GM21825 (cell line): ENCODE measurements around the gene ANKRD53.

ENCODE experiments used
- ATAC-seq: cut with Tn5 transposase; IDR thresholded peaks from one replicate; pipeline ENCODE4 v1.9.1; 2021; ENCODE audit warnings: mild to moderate bottlenecking, moderate library complexity; ENCODE audit not compliant: unreplicated experiment

Gene ANKRD53

DNA sequence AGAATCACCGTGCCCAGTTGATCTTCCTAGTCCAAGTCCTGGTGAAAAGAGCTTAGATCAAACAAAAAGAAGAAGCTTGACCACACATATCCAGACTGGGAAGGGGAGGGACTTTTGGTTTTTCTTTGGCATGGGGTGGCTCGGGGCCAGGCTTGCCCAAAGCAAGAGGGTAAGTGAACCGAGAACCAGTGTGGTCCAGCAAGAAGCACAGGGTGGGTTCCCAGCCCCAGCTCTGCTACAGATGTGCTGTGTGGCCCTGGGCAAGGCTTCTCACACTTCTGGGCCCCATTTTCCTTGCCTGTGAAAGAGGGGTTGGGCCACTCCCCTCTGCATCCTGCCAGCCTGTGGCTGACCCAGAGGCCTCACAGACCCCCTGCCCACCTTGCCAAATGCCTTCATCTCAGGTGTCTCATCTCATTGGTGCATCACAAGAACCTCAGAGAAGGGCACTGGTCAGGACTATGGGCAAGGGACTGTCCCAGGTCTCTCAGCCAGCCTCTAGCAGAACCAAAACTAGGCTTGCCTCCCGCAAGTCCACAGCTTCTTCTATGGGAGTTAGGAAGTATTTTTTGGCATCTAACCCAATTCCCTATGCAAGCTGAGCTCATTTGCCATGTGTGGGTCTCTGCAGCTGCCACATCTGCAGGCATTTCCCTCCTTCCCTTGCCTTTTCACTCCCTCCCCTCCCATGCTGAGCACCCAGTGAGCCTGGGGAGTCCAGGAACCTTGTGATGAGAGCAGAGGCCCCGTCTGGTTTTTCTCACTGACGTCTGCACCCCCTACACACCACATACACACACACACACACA lies 35.8 kb upstream of the ANKRD53 start:
- no peak for ATAC-seq

DNA sequence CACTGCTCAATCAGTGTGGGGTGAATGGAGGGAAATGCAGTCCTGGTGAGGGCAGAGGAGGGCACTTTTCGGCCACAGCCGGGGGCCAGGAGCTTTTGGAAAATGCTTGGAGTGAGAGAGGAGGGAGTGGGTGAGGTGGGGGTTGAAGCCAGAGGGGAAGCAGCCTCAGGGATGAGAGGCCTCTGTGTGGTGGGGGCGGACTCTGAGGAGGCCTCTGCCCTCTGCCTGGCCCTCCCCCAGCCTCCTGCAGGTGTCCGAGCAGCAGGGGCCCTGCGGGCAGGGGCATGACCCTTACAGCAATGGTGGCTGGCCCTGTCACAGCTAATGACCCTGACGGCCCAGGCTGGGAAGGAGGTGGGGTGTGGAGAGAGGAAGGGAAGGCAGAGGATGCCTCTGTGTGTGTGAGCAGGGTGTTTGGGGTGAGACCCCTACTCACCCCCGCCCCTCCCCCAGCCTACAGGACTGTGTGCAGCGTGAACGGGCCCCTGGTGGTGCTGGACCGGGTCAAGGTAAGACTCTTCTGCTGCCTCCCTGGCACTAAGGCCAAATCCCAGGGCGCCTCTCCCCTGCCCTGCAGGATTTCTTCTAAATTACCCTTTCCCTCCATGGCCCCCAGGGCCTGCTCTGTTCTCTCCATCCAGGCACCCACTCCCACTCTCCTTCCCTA lies 35.1 kb upstream of the ANKRD53 start:
- ATAC-seq, result no peak

DNA sequence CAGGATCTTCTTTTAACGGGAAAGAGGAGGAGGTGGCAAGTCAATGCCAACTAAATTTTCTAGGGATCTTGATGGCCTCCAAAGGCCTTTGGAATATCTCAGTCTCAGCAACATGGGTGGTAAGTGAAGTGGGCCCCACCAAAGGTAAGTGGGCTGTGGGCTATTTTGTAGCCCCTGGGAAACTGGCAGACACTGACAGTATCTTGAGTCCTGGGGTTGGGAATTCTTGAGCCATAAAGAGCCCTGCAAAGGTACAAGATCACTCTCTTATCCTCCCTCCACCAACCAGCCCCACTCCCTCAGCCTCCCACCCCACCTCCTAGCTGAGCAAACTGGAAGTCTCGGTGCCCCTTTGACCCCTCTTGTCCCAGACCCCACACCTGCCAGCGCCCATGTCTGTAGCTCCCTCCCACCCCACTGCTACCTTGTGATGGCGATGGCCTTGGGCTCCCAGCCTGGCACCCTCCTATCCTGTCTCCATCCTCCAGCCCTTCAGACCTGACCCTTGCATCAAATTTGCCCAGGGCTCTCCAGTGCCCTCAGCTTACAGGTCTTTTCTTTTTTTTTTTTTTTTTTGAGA lies 34.2 kb upstream of the ANKRD53 start:
- no peak for ATAC-seq

DNA sequence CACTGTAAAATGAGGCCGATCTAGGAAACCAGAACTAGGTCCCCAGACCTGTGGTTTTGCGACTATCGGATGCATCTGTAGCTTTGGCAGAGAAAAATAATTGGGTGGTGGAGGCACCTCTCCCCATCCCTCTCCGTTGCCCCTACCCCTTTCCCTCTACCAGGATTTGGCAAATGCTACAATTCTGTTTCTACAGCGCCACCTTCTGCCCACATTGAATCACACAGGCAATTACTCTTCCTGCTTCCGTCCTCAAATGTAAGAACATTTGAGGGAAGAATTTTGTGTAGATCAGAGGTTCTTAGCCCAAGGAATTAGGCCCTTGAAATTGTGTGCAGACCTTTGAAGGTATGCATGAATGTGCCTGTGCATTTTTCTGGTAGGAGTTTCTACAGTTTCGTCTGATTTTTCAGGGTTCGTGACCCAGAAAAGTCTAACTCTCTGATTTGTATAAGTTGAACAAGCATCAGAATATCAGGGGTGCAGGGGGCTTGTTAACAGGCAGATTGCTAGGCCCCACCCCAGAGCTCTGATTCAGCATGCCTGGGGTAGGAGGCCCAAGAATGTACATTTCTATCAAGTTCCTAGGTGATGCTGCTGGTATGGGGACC lies 31.5 kb upstream of the ANKRD53 start:
- no peak for ATAC-seq

DNA sequence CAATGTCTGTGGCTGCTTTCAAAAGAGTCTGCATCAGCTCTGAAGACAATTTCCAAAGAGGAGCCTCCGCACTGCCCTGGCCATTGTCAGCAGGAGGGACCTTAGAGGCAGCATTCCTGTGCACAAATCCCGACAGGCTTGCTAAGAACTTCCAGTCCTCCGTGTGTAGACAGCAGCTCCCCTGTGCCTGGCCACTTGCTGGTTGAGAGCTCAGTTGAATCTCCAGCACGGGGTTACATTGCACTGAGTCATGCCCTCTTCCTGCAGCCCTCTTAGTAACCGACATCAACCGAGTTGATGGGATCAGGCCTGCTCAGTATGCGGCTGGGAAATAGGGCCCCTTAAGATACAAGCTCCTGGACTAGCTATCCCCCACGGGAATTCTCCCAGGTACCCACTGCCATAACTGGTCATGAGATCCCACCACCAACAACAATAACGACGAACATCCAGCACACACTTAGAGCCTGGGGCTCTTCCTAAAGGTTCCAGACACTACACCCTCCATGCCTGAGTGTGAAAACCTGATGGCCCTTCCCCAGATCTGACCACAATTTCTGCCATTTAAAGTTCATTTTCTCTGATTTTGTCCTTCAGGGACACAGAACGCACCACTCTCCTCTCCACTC lies 30.8 kb upstream of the ANKRD53 start:
- ATAC-seq, result no peak

DNA sequence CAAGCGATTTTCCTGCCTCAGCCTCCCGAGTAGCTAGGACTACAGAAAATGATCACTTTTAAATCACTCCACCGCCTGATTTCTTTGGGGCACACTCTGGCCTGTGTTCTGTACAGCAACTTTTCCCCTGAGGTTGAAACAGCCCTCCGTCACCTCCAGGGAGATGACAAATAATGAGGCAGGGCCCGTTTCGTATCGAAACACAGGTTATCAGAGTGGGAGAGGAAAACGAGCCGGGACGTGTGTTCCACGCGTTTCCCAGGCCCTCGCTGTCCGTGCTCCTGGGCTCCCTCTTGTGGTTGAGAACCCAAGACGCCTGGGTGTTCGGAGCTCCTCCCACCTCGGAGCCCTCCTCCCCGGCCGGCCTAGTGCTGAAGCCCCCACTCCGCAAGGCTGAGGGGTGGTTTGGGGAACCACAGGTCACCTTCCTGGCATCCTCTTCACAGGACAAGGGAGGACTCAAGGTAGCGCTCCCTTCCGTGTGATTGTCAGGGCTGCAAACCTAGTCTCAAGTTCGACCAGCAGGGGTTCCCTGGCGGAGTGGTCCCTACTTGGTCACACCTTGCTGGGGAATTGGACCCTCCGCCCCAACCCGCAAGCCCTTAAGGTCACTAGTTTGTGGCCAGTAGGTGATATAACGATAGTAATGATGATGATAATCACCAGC lies 30.0 kb upstream of the ANKRD53 start:
- no peak for ATAC-seq

DNA sequence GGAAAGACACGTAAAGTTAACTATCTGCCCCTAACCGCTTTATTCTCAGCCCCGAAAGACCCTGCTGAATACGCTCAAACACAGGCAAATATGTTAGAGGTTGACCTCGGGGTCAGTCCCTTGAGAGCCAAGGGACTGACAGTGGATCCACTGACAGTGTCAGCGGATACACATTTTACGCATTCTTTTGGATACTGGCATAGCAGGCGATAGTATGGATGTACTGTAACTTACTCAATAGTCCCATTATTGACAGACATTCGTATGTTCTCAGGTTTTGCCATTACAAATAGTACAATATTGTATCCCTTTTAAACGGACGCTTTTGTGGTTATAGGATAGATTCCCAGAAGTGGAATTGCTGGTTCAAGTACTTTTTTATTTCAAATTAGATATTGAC lies 29.3 kb upstream of the ANKRD53 start:
- ATAC-seq, result no peak

DNA sequence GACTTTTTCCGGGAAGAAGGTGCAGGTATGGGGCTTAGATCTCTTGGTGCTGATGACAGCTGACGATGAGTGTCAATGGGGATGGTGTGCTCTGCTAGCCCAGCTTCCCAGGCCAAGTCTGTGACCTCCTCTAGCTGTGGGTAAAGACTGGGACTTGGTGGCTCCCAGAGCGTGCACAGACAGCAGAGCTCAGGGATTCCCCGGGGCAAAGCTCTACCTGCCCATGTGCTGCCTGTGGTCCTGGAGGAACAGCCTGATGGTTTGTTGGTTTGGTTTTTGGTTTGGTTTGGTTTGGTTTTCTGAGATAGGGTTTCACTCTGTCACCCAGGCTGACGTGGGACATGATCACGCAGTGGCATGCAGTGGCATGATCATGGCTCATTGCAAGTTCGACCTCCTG lies 23.5 kb upstream of the ANKRD53 start:
- ATAC-seq, result no peak

DNA sequence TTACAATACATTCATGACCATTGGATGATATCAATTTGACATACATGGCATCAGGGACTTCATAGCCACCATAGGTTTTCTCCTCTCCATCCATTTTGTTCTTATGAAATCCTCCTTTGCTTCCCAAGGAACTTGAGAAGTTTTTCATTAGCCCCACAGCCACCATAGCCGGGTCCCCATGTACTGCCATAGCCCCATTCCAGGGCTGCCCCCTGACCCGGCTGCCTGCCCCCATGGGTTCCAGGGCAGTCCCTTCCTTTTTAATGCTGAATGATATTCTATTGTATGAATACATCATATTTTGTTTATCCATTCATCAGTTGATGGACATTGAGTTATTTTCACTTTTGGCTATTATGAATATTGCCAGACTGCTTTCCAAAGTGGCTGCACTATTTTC lies 22.3 kb upstream of the ANKRD53 start:
- no peak for ATAC-seq

DNA sequence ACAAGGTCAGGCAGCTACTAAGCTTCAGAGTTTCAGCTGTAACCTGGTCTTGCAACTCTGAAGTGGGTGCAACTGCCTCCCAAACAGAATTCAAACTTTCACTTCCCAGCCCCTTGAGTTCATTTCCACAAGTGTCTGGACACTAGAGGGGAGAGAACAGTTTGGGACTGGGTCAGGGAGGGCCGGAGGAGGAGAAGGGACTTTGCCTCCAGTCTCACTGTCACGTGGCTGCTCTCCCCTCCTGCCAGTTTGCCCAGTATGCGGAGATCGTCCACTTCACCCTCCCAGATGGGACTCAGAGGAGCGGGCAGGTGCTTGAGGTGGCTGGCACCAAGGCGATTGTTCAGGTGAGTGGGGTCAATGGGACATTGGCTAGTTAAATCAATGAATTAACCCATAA lies 20.6 kb upstream of the ANKRD53 start:
- no peak for ATAC-seq

DNA sequence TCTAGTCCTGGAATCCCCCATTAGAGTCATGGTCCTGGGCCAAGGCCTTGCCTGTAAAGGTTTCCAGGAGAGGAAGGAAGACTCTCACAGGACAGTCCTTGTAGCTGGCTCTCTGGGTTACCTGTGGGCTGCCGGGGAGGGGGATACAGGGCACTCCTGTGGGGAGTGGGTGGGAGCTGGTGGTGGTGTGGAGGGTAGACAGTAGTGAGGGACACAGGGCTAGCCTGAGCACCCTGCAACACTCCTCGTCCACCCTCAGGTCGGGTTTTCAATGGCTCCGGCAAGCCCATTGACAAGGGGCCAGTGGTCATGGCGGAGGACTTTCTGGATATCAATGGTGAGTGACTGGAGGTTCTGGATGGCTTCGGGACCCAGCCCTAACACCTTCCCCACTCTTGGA lies 19.7 kb upstream of the ANKRD53 start:
- ATAC-seq, result no peak

DNA sequence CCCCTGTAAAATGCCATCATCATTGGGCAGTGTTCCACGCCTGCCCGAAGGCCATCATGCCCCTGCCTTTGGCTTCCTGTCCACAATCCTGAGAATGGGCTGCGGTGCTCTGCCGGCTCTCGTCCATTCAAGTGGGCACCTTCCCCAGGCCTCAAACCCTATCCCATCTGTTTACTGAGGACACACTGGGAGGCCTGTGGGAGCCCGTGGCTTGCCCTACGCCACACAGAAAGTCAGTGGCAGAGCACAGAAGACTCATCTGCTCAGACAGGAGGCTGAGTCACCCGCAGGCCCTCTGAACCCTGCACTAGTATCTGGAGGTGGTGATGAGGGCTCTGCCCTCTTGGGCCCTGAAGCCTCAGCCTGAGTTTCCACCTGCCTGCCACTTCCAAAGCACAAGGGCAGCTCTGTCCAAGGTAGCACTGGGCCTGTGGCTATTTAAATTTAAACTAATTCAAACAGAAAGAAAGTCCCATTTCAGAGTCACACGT lies 19.1 kb upstream of the ANKRD53 start:
- ATAC-seq, result no peak

DNA sequence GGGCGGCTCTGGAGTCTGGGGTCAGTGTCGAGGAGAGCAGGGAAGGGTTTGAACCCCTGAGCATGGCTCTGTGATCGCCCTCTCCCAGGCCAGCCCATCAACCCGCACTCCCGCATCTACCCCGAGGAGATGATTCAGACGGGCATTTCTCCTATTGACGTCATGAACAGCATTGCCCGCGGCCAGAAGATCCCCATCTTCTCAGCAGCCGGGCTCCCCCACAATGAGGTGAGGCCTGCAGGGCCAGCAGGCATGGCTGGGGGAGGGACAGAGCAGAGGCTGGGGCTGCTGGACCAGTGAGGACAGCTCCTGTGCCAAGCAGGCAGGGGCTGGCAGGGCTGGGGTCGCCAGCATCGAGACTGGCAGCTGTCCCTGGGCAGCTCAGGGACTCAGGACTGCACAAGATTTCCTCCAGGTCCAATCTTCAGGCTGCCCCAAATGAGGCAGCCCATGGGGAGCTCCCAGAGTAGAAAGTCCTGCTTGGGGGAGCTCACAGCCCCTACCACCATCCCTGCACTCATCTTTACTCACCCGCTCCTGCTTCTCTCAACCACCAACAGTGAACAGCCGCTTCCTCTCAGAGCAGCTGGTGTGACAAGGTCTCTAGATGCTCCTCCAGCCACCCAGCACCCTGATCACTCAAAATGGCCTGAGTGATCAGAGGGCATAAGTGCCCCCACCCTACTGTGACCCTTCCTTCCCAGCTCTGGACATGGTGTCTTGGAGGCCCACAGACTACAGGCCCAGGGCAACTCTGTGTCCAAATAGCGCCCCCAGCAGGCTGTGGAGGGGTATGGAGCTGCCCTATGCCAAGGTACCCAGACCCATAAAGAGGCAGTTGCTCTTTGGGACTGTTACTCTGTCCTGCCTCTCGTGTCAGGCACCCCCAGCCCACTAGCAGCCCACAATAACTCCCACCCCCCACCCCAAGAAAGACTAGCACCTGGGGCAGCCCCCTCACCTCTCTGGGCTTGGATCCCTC lies 18.3 kb upstream of the ANKRD53 start:
- no peak for ATAC-seq

DNA sequence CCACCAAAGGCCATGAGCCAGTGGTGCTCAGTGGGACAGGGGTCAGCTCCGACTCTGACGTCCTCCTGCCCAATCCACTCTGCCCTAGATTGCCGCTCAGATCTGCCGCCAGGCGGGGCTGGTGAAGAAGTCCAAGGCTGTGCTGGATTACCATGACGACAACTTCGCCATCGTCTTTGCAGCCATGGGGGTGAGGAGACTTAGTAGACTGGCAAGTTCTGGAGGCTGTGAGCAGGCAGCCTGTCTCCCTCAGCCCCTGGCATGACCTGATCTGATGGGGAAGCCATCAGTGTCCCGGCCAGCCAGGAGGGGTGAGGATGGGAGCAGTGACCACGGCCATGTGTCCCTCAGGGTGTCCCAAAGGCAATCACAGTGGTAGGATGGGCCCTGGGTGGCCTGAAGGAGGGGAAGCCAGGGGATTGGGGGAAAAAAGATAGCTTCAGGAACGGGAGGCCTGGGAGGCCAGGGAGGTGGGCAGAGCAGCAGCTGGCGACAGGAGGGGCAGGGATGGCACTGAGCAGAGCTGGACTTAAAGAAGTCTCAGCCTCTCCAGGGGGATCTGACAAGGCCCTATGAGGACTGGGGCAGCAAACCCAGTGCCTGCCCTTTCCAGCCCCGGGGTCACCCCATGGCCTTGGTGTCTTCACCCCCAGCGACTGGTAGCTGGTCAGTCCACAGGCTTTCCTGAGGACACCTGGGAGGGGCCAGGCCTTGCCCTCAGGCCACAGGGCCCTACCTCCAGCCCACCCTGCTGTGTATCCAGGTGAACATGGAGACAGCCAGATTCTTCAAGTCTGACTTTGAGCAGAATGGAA lies 17.4 kb upstream of the ANKRD53 start:
- no peak for ATAC-seq

DNA sequence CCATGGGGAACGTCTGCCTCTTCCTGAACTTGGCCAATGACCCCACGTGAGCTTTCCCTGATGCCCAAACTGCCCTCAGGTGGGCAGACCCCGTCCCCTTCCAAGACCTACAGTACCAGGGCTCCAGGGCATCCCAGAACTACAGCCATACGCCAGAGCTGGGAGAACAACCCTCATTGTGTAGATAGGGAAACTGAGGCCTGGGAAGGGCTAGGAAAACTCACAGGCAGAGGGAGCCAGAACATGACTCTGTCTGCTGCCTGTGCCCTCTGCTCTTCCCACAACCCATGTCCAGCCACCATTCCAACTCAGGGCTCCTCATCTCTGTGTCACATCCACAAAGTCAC lies 16.8 kb upstream of the ANKRD53 start:
- no peak for ATAC-seq

DNA sequence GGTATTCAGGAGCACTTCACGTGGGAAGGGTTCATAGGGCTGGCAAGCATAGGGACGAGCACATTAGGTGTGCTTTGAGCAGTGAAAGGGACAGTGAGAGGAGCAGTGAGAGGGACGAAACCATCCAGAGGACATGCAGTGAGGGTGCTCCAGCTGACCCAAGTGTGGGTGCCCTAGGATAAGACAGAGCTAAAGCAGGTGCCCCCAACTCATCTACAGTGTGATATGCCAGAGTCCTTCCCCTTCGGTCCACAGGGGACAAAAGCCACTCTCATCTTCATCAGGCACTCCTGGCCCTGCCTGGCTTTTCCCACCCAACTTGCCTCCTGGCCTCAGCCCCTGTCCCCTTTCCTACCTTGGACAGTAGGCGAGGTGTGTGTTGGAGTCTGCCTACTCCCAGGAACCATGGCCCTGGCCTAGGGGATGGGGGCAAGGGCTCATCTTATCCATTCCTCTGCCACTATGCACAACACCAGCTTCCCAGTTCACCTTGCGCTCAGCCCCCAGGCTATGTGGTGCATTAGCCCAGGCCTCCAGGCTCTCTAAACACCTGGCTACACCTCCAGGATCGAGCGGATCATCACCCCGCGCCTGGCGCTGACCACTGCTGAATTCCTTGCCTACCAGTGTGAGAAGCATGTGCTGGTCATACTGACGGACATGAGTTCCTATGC lies 16.1 kb upstream of the ANKRD53 start:
- ATAC-seq, result no peak

DNA sequence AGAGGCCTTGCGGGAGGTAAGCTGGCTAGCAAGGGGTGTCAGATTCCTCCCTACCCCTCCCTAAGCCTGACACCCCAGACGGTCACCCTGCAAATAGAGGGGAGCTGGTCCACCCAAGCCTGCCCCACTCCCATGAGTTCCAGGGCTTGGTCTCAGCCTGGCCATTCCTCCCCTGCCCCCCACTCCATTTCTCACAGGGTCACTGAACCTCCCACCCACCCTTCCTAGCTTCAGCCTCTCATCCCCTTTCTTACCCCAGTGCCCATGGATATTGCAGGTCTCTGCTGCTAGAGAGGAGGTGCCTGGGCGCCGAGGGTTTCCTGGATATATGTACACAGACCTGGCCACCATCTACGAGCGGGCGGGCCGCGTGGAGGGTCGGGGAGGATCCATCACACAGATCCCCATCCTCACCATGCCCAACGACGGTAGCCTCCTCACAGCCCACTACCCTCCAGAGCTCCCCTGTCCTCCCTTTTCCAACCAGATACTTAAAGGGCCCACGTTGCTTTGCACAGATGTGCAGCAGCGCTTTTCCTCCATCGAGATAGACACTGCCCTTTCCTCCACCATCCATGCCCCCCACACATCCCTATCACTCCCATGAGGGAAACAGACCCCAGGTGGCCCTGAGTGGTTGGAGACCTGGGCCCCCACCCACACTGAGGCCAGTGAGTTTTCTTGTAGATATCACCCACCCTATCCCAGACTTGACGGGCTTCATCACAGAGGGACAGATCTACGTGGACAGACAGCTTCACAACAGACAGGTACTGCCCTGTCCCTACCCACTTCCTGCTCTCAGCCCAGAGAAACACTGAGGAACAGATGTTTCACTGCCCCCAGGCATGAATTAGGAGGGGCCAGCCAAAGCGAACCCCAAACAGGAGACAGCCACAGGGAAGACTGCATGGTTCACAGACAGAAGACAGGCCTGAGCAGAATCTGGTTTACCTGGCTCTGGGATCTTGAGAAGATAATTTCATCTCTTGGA lies 15.2 kb upstream of the ANKRD53 start:
- no peak for ATAC-seq
